GM12878 (cell line): Measurements from ENCODE around the gene RANBP3.

ENCODE experiments used
- ATF7 ChIP-seq: fragments of 450-650 bp; IDR thresholded peaks from 2 replicates; pipeline ENCODE4 v1.6.1; 2016; ENCODE audit warnings: low read depth, mild to moderate bottlenecking
- CTCF ChIP-seq, 3 experiments: IDR thresholded peaks in 2 of 3; conservative IDR thresholded peaks in 1 of 3; 2 replicates each; pipeline ENCODE4 v1.5.1; 2011; ENCODE audit warnings: low read depth in 3 of 3, low read length in 3 of 3, mild to moderate bottlenecking in 3 of 3, control low read depth in 2 of 3, moderate library complexity in 2 of 3, inconsistent platforms in 1 of 3, mixed read lengths in 1 of 3; ENCODE audit not compliant: control insufficient read depth in 2 of 3, insufficient read depth in 1 of 3; ENCODE audit errors: extremely low read depth in 1 of 3
- JUND ChIP-seq: IDR thresholded peaks from 2 replicates; pipeline ENCODE4 v1.6.1; 2012; ENCODE audit warnings: low read depth, mild to moderate bottlenecking, low read length, improper control_type of control experiment, moderate library complexity
- NFYB ChIP-seq: IDR thresholded peaks from 2 replicates; pipeline ENCODE4 v1.6.1; 2011; ENCODE audit warnings: low read depth, mild to moderate bottlenecking, low read length, improper control_type of control experiment, moderate library complexity; ENCODE audit not compliant: insufficient read depth
- NR2C2 ChIP-seq: IDR thresholded peaks from 2 replicates; pipeline ENCODE4 v1.6.1; 2011; ENCODE audit warnings: borderline replicate concordance, low read depth; ENCODE audit not compliant: control insufficient read depth, insufficient read length
- POLR2A ChIP-seq: IDR thresholded peaks from 2 replicates; pipeline ENCODE4 v1.6.1; 2011; ENCODE audit warnings: low read depth, mild to moderate bottlenecking, low read length
- TCF7 ChIP-seq: IDR thresholded peaks from 2 replicates; pipeline ENCODE4 v1.6.1; 2014; ENCODE audit warnings: antibody characterized with exemption, borderline replicate concordance
- ZSCAN29 ChIP-seq: fragments of 450-650 bp; IDR thresholded peaks from 2 replicates; pipeline ENCODE4 v1.6.1; 2017; ENCODE audit warnings: mild to moderate bottlenecking, moderate library complexity
- TF ChIP-seq, protein P1 (sequence below): IDR thresholded peaks from 2 replicates; pipeline ENCODE4 v1.6.1; 2012; ENCODE audit warnings: mild to moderate bottlenecking, low read depth, low read length
- TF ChIP-seq, protein P2 (sequence below): fragments of 450-650 bp; formaldehyde crosslinking; IDR thresholded peaks from 2 replicates; pipeline ENCODE4 v1.5.0; 2022; ENCODE audit warnings: mild to moderate bottlenecking, missing genetic modification characterization
- TF ChIP-seq, protein P3 (sequence below): fragments of 450-650 bp; IDR thresholded peaks from 2 replicates; pipeline ENCODE4 v1.6.1; 2017; ENCODE audit warnings: low read depth, mild to moderate bottlenecking, moderate library complexity

DNA sequence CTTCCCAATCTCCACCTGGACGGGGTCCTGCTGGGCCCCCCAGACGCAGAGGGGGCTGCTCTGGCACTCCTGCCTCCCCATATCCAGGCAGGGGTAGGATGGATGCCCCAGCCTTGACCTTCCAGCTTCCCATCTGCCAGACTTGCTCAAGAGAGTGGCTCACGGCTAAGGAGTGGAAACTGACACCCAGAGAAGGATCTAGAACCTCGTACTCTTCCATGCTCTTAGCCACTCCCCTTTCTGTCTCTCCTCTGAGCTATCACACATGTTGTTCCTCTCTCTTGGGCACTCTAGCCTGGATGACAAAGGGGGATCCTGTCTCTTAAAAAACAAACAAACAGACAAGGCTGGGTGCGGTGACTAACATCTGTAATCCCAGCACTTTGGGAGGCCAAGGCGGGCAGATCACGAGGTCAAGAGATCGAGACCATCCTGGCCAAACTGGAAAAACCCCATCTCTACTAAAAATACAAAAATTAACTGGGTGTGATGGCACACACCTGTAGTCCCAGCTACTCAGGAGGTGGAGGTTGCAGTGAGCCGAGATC is 95.4 kb downstream of the RANBP3 start:
- TF ChIP-seq POLR2A = no peak
- TF ChIP-seq, protein P1, sequence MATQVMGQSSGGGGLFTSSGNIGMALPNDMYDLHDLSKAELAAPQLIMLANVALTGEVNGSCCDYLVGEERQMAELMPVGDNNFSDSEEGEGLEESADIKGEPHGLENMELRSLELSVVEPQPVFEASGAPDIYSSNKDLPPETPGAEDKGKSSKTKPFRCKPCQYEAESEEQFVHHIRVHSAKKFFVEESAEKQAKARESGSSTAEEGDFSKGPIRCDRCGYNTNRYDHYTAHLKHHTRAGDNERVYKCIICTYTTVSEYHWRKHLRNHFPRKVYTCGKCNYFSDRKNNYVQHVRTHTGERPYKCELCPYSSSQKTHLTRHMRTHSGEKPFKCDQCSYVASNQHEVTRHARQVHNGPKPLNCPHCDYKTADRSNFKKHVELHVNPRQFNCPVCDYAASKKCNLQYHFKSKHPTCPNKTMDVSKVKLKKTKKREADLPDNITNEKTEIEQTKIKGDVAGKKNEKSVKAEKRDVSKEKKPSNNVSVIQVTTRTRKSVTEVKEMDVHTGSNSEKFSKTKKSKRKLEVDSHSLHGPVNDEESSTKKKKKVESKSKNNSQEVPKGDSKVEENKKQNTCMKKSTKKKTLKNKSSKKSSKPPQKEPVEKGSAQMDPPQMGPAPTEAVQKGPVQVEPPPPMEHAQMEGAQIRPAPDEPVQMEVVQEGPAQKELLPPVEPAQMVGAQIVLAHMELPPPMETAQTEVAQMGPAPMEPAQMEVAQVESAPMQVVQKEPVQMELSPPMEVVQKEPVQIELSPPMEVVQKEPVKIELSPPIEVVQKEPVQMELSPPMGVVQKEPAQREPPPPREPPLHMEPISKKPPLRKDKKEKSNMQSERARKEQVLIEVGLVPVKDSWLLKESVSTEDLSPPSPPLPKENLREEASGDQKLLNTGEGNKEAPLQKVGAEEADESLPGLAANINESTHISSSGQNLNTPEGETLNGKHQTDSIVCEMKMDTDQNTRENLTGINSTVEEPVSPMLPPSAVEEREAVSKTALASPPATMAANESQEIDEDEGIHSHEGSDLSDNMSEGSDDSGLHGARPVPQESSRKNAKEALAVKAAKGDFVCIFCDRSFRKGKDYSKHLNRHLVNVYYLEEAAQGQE = no peak
- TF ChIP-seq CTCF (IDR thresholded peaks at IDR 0.05 in 2 of 3, conservative IDR thresholded peaks at IDR 0.05 in 1 of 3; ENCODE audit: control insufficient read depth in 2 of 3, extremely low read depth in 1 of 3, insufficient read depth in 1 of 3, low read depth in 3 of 3, low read length in 3 of 3) = no peak
- TF ChIP-seq, protein P2, sequence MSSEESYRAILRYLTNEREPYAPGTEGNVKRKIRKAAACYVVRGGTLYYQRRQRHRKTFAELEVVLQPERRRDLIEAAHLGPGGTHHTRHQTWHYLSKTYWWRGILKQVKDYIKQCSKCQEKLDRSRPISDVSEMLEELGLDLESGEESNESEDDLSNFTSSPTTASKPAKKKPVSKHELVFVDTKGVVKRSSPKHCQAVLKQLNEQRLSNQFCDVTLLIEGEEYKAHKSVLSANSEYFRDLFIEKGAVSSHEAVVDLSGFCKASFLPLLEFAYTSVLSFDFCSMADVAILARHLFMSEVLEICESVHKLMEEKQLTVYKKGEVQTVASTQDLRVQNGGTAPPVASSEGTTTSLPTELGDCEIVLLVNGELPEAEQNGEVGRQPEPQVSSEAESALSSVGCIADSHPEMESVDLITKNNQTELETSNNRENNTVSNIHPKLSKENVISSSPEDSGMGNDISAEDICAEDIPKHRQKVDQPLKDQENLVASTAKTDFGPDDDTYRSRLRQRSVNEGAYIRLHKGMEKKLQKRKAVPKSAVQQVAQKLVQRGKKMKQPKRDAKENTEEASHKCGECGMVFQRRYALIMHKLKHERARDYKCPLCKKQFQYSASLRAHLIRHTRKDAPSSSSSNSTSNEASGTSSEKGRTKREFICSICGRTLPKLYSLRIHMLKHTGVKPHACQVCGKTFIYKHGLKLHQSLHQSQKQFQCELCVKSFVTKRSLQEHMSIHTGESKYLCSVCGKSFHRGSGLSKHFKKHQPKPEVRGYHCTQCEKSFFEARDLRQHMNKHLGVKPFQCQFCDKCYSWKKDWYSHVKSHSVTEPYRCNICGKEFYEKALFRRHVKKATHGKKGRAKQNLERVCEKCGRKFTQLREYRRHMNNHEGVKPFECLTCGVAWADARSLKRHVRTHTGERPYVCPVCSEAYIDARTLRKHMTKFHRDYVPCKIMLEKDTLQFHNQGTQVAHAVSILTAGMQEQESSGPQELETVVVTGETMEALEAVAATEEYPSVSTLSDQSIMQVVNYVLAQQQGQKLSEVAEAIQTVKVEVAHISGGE (CRISPR knock-in tag) = no peak
- no peak for TF ChIP-seq ZSCAN29
- TF ChIP-seq, protein P3, sequence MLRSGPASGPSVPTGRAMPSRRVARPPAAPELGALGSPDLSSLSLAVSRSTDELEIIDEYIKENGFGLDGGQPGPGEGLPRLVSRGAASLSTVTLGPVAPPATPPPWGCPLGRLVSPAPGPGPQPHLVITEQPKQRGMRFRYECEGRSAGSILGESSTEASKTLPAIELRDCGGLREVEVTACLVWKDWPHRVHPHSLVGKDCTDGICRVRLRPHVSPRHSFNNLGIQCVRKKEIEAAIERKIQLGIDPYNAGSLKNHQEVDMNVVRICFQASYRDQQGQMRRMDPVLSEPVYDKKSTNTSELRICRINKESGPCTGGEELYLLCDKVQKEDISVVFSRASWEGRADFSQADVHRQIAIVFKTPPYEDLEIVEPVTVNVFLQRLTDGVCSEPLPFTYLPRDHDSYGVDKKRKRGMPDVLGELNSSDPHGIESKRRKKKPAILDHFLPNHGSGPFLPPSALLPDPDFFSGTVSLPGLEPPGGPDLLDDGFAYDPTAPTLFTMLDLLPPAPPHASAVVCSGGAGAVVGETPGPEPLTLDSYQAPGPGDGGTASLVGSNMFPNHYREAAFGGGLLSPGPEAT = no peak
- TF ChIP-seq NFYB = no peak
- TF ChIP-seq NR2C2 = no peak
- no peak for TF ChIP-seq TCF7
- no peak for TF ChIP-seq JUND
- TF ChIP-seq ATF7 = no peak
